A673 (cell line): Measurements from ENCODE around the gene MTRF1. TPM values are rescaled to one million over a fixed set of nuclear protein-coding genes. Genes with fewer than 3 reads are reported as not detected.

Experiments
- BruUV-seq: library from RNA; stranded (reverse); fragments of 400-500 nt; replicated peaks from 2 replicates; lab custom pipeline; 2021; lab: Mats Ljungman, UMichigan
- CTCF ChIA-PET: fragments of 300-600 bp; sonication (Branson Sonifier 250); formaldehyde crosslinking; loops from one replicate; lab custom pipeline; 2022; ENCODE audit warnings: antibody characterized with exemption; lab: Charles Lee
- POLR2A ChIA-PET: fragments of 300-600 bp; sonication (Branson Sonifier 250); formaldehyde crosslinking; loops from one replicate; lab custom pipeline; 2022; ENCODE audit warnings: antibody characterized with exemption; ENCODE audit not compliant: low non-redundant PET; lab: Charles Lee
- DNase-seq: peaks from one replicate; pipeline ENCODE4 v3.0.0-alpha.2; 2015; ENCODE audit warnings: low spot score
- H3K27ac ChIP-seq: fragments of 200-600 bp; sonication (generic); 2 replicates; pipeline ENCODE4 v1.5.1; 2016; ENCODE audit warnings: mixed run types, low read depth, mild to moderate bottlenecking, mixed read lengths, antibody characterized with exemption, low read length; ENCODE audit not compliant: poor library complexity, severe bottlenecking
- H3K27me3 ChIP-seq: fragments of 200-600 bp; sonication (generic); replicated peaks from 2 replicates; pipeline ENCODE4 v1.6.1; 2017; ENCODE audit warnings: mixed run types, low read depth, mild to moderate bottlenecking, mixed read lengths, antibody characterized with exemption, low read length; ENCODE audit not compliant: insufficient read depth, poor library complexity
- H3K36me3 ChIP-seq: fragments of 200-600 bp; sonication (generic); 2 replicates; pipeline ENCODE4 v1.6.1; 2016; ENCODE audit warnings: mixed run types, mild to moderate bottlenecking, mixed read lengths, antibody characterized with exemption, low read length; ENCODE audit not compliant: insufficient read depth, poor library complexity, severe bottlenecking
- H3K4me1 ChIP-seq: fragments of 200-600 bp; sonication (generic); 2 replicates; pipeline ENCODE4 v1.6.1; 2017; ENCODE audit warnings: mixed run types, mild to moderate bottlenecking, mixed read lengths, antibody characterized with exemption, low read length; ENCODE audit not compliant: insufficient read depth, poor library complexity, severe bottlenecking
- H3K4me3 ChIP-seq: fragments of 200-600 bp; sonication (generic); 2 replicates; pipeline ENCODE4 v1.5.1; 2016; ENCODE audit warnings: low read depth, mixed run types, mild to moderate bottlenecking, mixed read lengths, low read length; ENCODE audit not compliant: poor library complexity, severe bottlenecking
- H3K9me3 ChIP-seq: fragments of 200-600 bp; sonication (generic); 2 replicates; pipeline ENCODE4 v1.6.1; 2016; ENCODE audit warnings: mixed run types, low read depth, mild to moderate bottlenecking, mixed read lengths, antibody characterized with exemption, low read length; ENCODE audit not compliant: poor library complexity, severe bottlenecking
- CTCF ChIP-seq: fragments of 300-800, 200-600 bp; sonication (generic); conservative IDR thresholded peaks from 2 replicates; pipeline ENCODE4 v1.5.1; 2017; ENCODE audit warnings: low read depth, mild to moderate bottlenecking, antibody characterized with exemption, low read length, moderate library complexity, mixed read lengths
- EZH2 ChIP-seq: fragments of 200-600 bp; sonication (generic); IDR thresholded peaks from 2 replicates; pipeline ENCODE4 v1.6.1; 2017; ENCODE audit warnings: borderline replicate concordance, low read depth, mild to moderate bottlenecking, mixed read lengths, antibody characterized with exemption, low read length; ENCODE audit not compliant: poor library complexity, severe bottlenecking
- intact Hi-C: fragments of 100-400 bp; cut with micrococcal nuclease; formaldehyde crosslinking; loops from one replicate; pipeline ENCODE4 v1.10.0; 2022; ENCODE audit not compliant: unreplicated experiment
- total RNA-seq: library from RNA; stranded (reverse); gene quantifications from 2 replicates; pipeline ENCODE4 v1.2.3, GENCODE V29; 2021

Gene MTRF1
- total RNA-seq, 1 experiment from 2014 or later: 18.0 TPM

- H3K27ac ChIP-seq: no peak overlapping the region
- H3K9me3 ChIP-seq: no peaks in the 10 kb centered on the region
- TF ChIP-seq EZH2 (no peak), CTCF (no peak)
- no peak for DNase-seq
- CTCF ChIA-PET: no interaction called here
- POLR2A ChIA-PET: no interaction called here
- BruUV-seq: no TSS peak
- intact Hi-C loops: no loop called here
- H3K4me3 ChIP-seq: no peak overlapping the region
- peaks cover 31% of the 10 kb centered on the region for H3K27me3 ChIP-seq
- H3K4me1 ChIP-seq: no peaks in the 10 kb centered on the region
- H3K36me3 ChIP-seq: no peaks in the 10 kb centered on the region
These were observed 31.5 kb upstream of the MTRF1 start for GRCh38 chr13:41294914-41295313.

GRCh38 chr13:41293272-41293671, 29.9 kb upstream of the MTRF1 start:
- CTCF ChIA-PET: no interaction called here
- no peak overlapping the region for H3K27ac ChIP-seq
- POLR2A ChIA-PET: no interaction called here
- intact Hi-C loops: no loop called here
- H3K4me3 ChIP-seq: no peak overlapping the region
- TF ChIP-seq CTCF (no peak), EZH2 (no peak)
- H3K36me3 ChIP-seq: no peaks in the 10 kb centered on the region
- no peak for DNase-seq
- BruUV-seq: no TSS peak
- H3K4me1 ChIP-seq: no peaks in the 10 kb centered on the region
- peaks cover 18% of the 10 kb centered on the region for H3K27me3 ChIP-seq
- H3K9me3 ChIP-seq: no peaks in the 10 kb centered on the region

- ChIA-PET CTCF (no interaction called here), POLR2A (no interaction called here)
- no TSS peak for BruUV-seq
- H3K4me3 ChIP-seq: no peak overlapping the region
- intact Hi-C loops: no loop called here
- H3K4me1 ChIP-seq: no peaks in the 10 kb centered on the region
- no peak for DNase-seq
- no peak overlapping the region for H3K27ac ChIP-seq
- H3K9me3 ChIP-seq: no peaks in the 10 kb centered on the region
- TF ChIP-seq CTCF (no peak), EZH2 (no peak)
- H3K27me3 ChIP-seq: peaks cover 7% of the 10 kb centered on the region
- no peaks in the 10 kb centered on the region for H3K36me3 ChIP-seq
These were observed 27.9 kb upstream of the MTRF1 start for GRCh38 chr13:41291246-41291645.
